K562 (cell line): ENCODE results near the gene HCRT. TPM values are rescaled to one million over a fixed set of nuclear protein-coding genes. Genes with fewer than 3 reads are reported as not detected.

Experiments
- ATAC-seq: fragments of 200-7000 bp; cut with Tn5 transposase; 3 replicates; pipeline ENCODE4 v1.9.1; 2020; ENCODE audit warnings: moderate library complexity
- BruUV-seq: library from RNA; stranded (reverse); fragments of 400-500 nt; replicated peaks from 2 replicates; lab custom pipeline; 2021; lab: Mats Ljungman, UMichigan
- CTCF ChIA-PET: fragments of 300-600 bp; formaldehyde crosslinking; extraction: SDS; loops from one replicate; lab custom pipeline; 2021; ENCODE audit warnings: low intra/inter-chr PET ratio; lab: Yijun Ruan, JAX
- POLR2A ChIA-PET: fragments of 300-600, 350-650 bp; sonication (Branson Sonifier 250); formaldehyde crosslinking; extraction: SDS; loops from one replicate; lab custom pipeline; 2021; ENCODE audit warnings: antibody characterized with exemption, inconsistent platforms; lab: Yijun Ruan, JAX
- DNase-seq, 4 experiments: peaks; one replicate each; pipeline versions ENCODE4 v3.0.0 to v3.0.0-alpha.2; 2011 to 2018; ENCODE audit warnings: low spot score in 3 of 4, mixed read lengths in 3 of 4; ENCODE audit errors: extremely low read depth in 1 of 4
- FAIRE-seq: peaks from 2 replicates; lab custom pipeline; 2011; peaks lifted over from hg19 to GRCh38; lab: Jason Lieb, UNC
- H2AFZ ChIP-seq: 2 replicates; pipeline ENCODE4 v1.6.0; 2011; ENCODE audit warnings: low read depth, low read length, control low read depth, inconsistent platforms
- H3K27ac ChIP-seq: fragments of 200-600 bp; 3 replicates; pipeline ENCODE4 v1.8.0; 2011; ENCODE audit warnings: low read depth, mild to moderate bottlenecking, control low read depth, inconsistent platforms, low read length, moderate library complexity, mixed read lengths; ENCODE audit errors: extremely low read depth
- H3K27me3 ChIP-seq, 2 experiments: fragments of 300-600 bp in 1 of 2; 2 replicates in 1 of 2; 3 replicates in 1 of 2; pipeline versions ENCODE4 v1.6.0 to v1.8.0; 2011; ENCODE audit warnings: inconsistent platforms in 2 of 2, low read length in 2 of 2, mild to moderate bottlenecking in 1 of 2, mixed read lengths in 1 of 2, moderate library complexity in 1 of 2; ENCODE audit not compliant: control insufficient read depth in 2 of 2, insufficient read depth in 2 of 2
- H3K36me3 ChIP-seq: fragments of 300-600 bp; 3 replicates; pipeline ENCODE4 v1.8.0; 2011; ENCODE audit warnings: mild to moderate bottlenecking, low read length, inconsistent platforms; ENCODE audit not compliant: control insufficient read depth, insufficient read depth
- H3K4me1 ChIP-seq, 2 experiments: fragments of 200-600 bp in 1 of 2; replicated peaks in 1 of 2; 2 replicates in 1 of 2; 3 replicates in 1 of 2; pipeline versions ENCODE4 v1.5.1 to v1.8.0; 2011; ENCODE audit warnings: inconsistent platforms in 2 of 2, low read length in 2 of 2, mild to moderate bottlenecking in 1 of 2, mixed read lengths in 1 of 2, moderate library complexity in 1 of 2; ENCODE audit not compliant: control insufficient read depth in 2 of 2, insufficient read depth in 2 of 2
- H3K4me2 ChIP-seq: 2 replicates; pipeline ENCODE4 v1.6.1; 2011; ENCODE audit warnings: low read length, control low read depth, inconsistent platforms, mixed read lengths; ENCODE audit not compliant: insufficient read depth
- H3K4me3 ChIP-seq: fragments of 200-600 bp; sonication (generic), shearing (Covaris generic); 2 replicates; pipeline ENCODE4 v1.5.1; 2016; ENCODE audit warnings: control low read depth, inconsistent platforms
- H3K79me2 ChIP-seq: fragments of 200-600 bp; 3 replicates; pipeline ENCODE4 v1.8.0; 2011; ENCODE audit warnings: low read length, inconsistent platforms; ENCODE audit not compliant: control insufficient read depth, insufficient read depth
- H3K9ac ChIP-seq, 2 experiments: 2 replicates each; pipeline versions ENCODE4 v1.6.0 to v1.6.1; 2011; ENCODE audit warnings: low read depth in 2 of 2, low read length in 2 of 2, control low read depth in 1 of 2, inconsistent platforms in 1 of 2, mild to moderate bottlenecking in 1 of 2, mixed read lengths in 1 of 2; ENCODE audit not compliant: insufficient read depth in 1 of 2
- H3K9me1 ChIP-seq: one replicate; pipeline ENCODE4 v1.6.0; 2011; ENCODE audit warnings: inconsistent platforms, mild to moderate bottlenecking, low read length, moderate library complexity; ENCODE audit not compliant: control insufficient read depth, insufficient read depth
- H3K9me3 ChIP-seq: replicated peaks from 2 replicates; pipeline ENCODE4 v1.5.1; 2011; ENCODE audit warnings: low read depth, low read length, inconsistent platforms; ENCODE audit not compliant: control insufficient read depth, insufficient read depth
- H4K20me1 ChIP-seq: replicated peaks from 2 replicates; pipeline ENCODE4 v1.6.1; 2011; ENCODE audit warnings: low read length, inconsistent platforms, mixed read lengths; ENCODE audit not compliant: control insufficient read depth, insufficient read depth
- NR2C2 ChIP-seq, 2 experiments: fragments of 200-800 bp in 1 of 2; sonication (Bioruptor generic) in 1 of 2; sonication (generic) in 1 of 2; formaldehyde crosslinking in 1 of 2; IDR thresholded peaks; 2 replicates each; pipeline versions ENCODE4 v1.6.1 to v1.8.0; 2016 to 2022; ENCODE audit warnings: mild to moderate bottlenecking in 1 of 2, missing compliant biosample characterization in 1 of 2, missing genetic modification characterization in 1 of 2, missing genetic modification reagents in 1 of 2
- RNF2 ChIP-seq: sonication (generic); IDR thresholded peaks from 2 replicates; pipeline ENCODE4 v1.6.1; 2016
- WGBS: fragments of 100-300 bp; shearing (Covaris generic); methylation state at CpG from one replicate; pipeline ENCODE4 v1.1.6; 2016; ENCODE audit warnings: low coverage, mixed read lengths; ENCODE audit not compliant: insufficient coverage; ENCODE audit errors: missing lambda C conversion rate; 5-methylcytosine and 5-hydroxymethylcytosine counted together
- in situ Hi-C: fragments of 300-500 bp; cut with MboI; formaldehyde crosslinking; loops from 4 replicates; pipeline ENCODE4 v1.15.0; 2018; ENCODE audit warnings: inconsistent platforms, mixed read lengths
- intact Hi-C: fragments of 100-400 bp; cut with micrococcal nuclease; formaldehyde crosslinking; loops from 2 replicates; pipeline ENCODE4 v1.14.2; 2022
- polyA plus RNA-seq, 8 experiments: library from polyadenylated mRNA; depleted of rRNA in 4 of 8; stranded (reverse) in 5 of 8; unstranded in 3 of 8; fragments of >200 nt; fragmentation: Nextera tagmentation in 2 of 8; fragmentation: Illumina TruSeq in 1 of 8; extraction: Ambion mirVana in 2 of 8; extraction: Trizol in 1 of 8; gene quantifications; 2 replicates each; pipeline versions ENCODE4 v1.2.1 to v1.2.3, GENCODE V29; 2011 to 2014; ENCODE audit warnings: inconsistent platforms in 1 of 8, missing spikeins in 1 of 8
- total RNA-seq, 7 experiments: library from RNA; depleted of rRNA in 6 of 7; stranded (reverse); fragments of >200 nt in 6 of 7; fragmentation: Illumina TruSeq in 2 of 7; extraction: Trizol in 2 of 7; gene quantifications; 2 replicates each; pipeline versions ENCODE4 v1.2.1 to v1.2.3, GENCODE V29; 2011 to 2021; ENCODE audit warnings: low replicate concordance in 1 of 7

Gene HCRT
- total and polyA plus RNA-seq, 9 of the 15 experiments (the other 6 are each of a cell fraction or from before 2014, with no cell fraction given) = not detected

- H3K27me3 ChIP-seq = no peaks in the 10 kb centered on the region
- WGBS = 94% methylated on average over 6 of the region's 6 CpGs
- TF ChIP-seq RNF2 (no peak), NR2C2 (CRISPR knock-in tag; IDR thresholded peaks at IDR 0.05) (no peak), NR2C2 (tag; IDR thresholded peaks at IDR 0.05) (no peak)
- TF ChIP-seq, all 486 proteins: peak for 0
- Histone ChIP-seq H3K9me1 (no peaks in the 10 kb centered on the region), H3K4me3 (no peak overlapping the region), H3K4me1 (peaks cover 0 to 3% of the 10 kb centered on the region in 2 experiments; a peak in 2 of 5 replicates), H3K27ac (no peak overlapping the region), H2AFZ (no peak overlapping the region), H3K36me3 (peaks cover 85% of the 10 kb centered on the region), H3K9me3 (no peaks in the 10 kb centered on the region), H3K4me2 (no peak overlapping the region), H3K9ac (no peak overlapping the region), H4K20me1 (no peaks in the 10 kb centered on the region), H3K79me2 (peaks cover 17% of the 10 kb centered on the region)
- no TSS peak for BruUV-seq
- no peak for DNase-seq
- in situ Hi-C loops (loop anchor here (10.0 kb wide), 1 partner anchor 180 kb away; no protein-coding TSS in a partner anchor), intact Hi-C loops (loop anchor here (10.0 kb wide), 2 partner anchors 90 to 180 kb away; no protein-coding TSS in a partner anchor)
- ChIA-PET POLR2A (interaction anchor here (0.6 kb wide), 1 partner anchor 17 kb away, joined by 3 read pairs; no protein-coding TSS in a partner anchor), CTCF (no interaction called here)
- FAIRE-seq = no peak
- ATAC-seq = no peak
Observed at GRCh38 chr17:42224651-42225050, 39.4 kb upstream of the HCRT start.
